SK-N-SH (cell line): ENCODE results near the gene ANK2. TPM values are rescaled to one million over a fixed set of nuclear protein-coding genes. Genes with fewer than 3 reads are reported as not detected.

Experiments used
- CTCF ChIA-PET: fragments of 300-600, 350-600 bp; formaldehyde crosslinking; extraction: SDS; loops from one replicate; lab custom pipeline; 2021; lab: Yijun Ruan, JAX
- POLR2A ChIA-PET: fragments of 350-600 bp; sonication (Branson Sonifier 250); formaldehyde crosslinking; extraction: SDS; loops from one replicate; lab custom pipeline; 2020; ENCODE audit warnings: antibody characterized with exemption, inconsistent platforms; lab: Yijun Ruan, JAX
- DNase-seq: peaks from one replicate; pipeline ENCODE4 v3.0.0; 2012
- H2AFZ ChIP-seq: fragments of 200-600 bp; sonication (generic); 2 replicates; pipeline ENCODE4 v1.8.1; 2016; ENCODE audit warnings: antibody characterized with exemption, mild to moderate bottlenecking, low read depth
- H3F3A ChIP-seq: fragments of 200-600 bp; sonication (generic); replicated peaks from 2 replicates; pipeline ENCODE3; 2016; ENCODE audit warnings: antibody characterized with exemption, mild to moderate bottlenecking; ENCODE audit not compliant: insufficient read depth
- H3K27ac ChIP-seq, 2 experiments: fragments of 200-500 bp in 1 of 2; fragments of 200-600 bp in 1 of 2; sonication (Bioruptor generic) in 1 of 2; sonication (generic), shearing (Covaris generic) in 1 of 2; 2 replicates each; pipeline versions ENCODE4 v1.5.1 to v1.6.1; 2014 to 2016; ENCODE audit warnings: low read depth in 2 of 2, inconsistent platforms in 1 of 2, low read length in 1 of 2, mild to moderate bottlenecking in 1 of 2, mixed read lengths in 1 of 2
- H3K27me3 ChIP-seq: fragments of 200-600 bp; sonication (generic), shearing (Covaris generic); 2 replicates; pipeline ENCODE4 v1.6.1; 2016; ENCODE audit warnings: mixed run types; ENCODE audit not compliant: insufficient read depth
- H3K36me3 ChIP-seq, 2 experiments: fragments of 200-500 bp in 1 of 2; fragments of 200-600 bp in 1 of 2; sonication (Bioruptor generic) in 1 of 2; sonication (generic) in 1 of 2; replicated peaks in 1 of 2; 2 replicates each; pipeline versions ENCODE3 to v1.5.1; 2014 to 2016; ENCODE audit warnings: low read length in 1 of 2, mild to moderate bottlenecking in 1 of 2; ENCODE audit not compliant: insufficient read depth in 2 of 2, control insufficient read depth in 1 of 2
- H3K4me1 ChIP-seq, 2 experiments: fragments of 200-500 bp in 1 of 2; fragments of 200-600 bp in 1 of 2; sonication (Bioruptor generic) in 1 of 2; sonication (generic), shearing (Covaris generic) in 1 of 2; 2 replicates each; pipeline versions ENCODE4 v1.5.1 to v1.6.1; 2014 to 2016; ENCODE audit warnings: low read depth in 1 of 2, low read length in 1 of 2, mixed run types in 1 of 2; ENCODE audit not compliant: insufficient read depth in 2 of 2, control insufficient read depth in 1 of 2
- H3K4me2 ChIP-seq: fragments of 200-600 bp; sonication (generic), shearing (Covaris generic); 2 replicates; pipeline ENCODE4 v1.6.1; 2017; ENCODE audit warnings: mixed run types
- H3K4me3 ChIP-seq, 2 experiments: fragments of 200-500 bp in 1 of 2; fragments of 200-600 bp in 1 of 2; sonication (Bioruptor generic) in 1 of 2; sonication (generic), shearing (Covaris generic) in 1 of 2; 2 replicates each; pipeline versions ENCODE4 v1.5.1 to v1.8.1; 2014 to 2016; ENCODE audit warnings: low read depth in 2 of 2, inconsistent platforms in 1 of 2, low read length in 1 of 2, mild to moderate bottlenecking in 1 of 2, mixed read lengths in 1 of 2, moderate library complexity in 1 of 2
- H3K79me2 ChIP-seq: fragments of 200-600 bp; sonication (generic); 2 replicates; pipeline ENCODE4 v1.8.1; 2017; ENCODE audit warnings: mild to moderate bottlenecking; ENCODE audit not compliant: insufficient read depth
- H3K9ac ChIP-seq: fragments of 200-600 bp; sonication (generic); 2 replicates; pipeline ENCODE4 v1.6.1; 2017; ENCODE audit warnings: mixed run types
- H3K9me2 ChIP-seq: fragments of 200-600 bp; sonication (generic); 2 replicates; pipeline ENCODE4 v1.6.1; 2017; ENCODE audit warnings: mixed run types
- H3K9me3 ChIP-seq: fragments of 200-600 bp; sonication (generic); 2 replicates; pipeline ENCODE4 v1.6.1; 2017; ENCODE audit warnings: mixed run types, mild to moderate bottlenecking, moderate library complexity
- H4K20me1 ChIP-seq: fragments of 200-600 bp; sonication (generic); 2 replicates; pipeline ENCODE4 v1.6.1; 2017; ENCODE audit warnings: mild to moderate bottlenecking, mixed run types; ENCODE audit not compliant: insufficient read depth
- CHD2 ChIP-seq: fragments of 150-350 bp; IDR thresholded peaks from 2 replicates; pipeline ENCODE4 v1.6.1; 2018; ENCODE audit warnings: low read length; ENCODE audit not compliant: partially characterized antibody
- EZH2phosphoT487 ChIP-seq: fragments of 200-600 bp; sonication (generic); IDR thresholded peaks from 2 replicates; pipeline ENCODE4 v1.6.1; 2017; ENCODE audit warnings: low read depth, mixed run types, mild to moderate bottlenecking, antibody characterized with exemption, moderate library complexity, borderline replicate concordance
- FOXM1 ChIP-seq: IDR thresholded peaks from 2 replicates; pipeline ENCODE4 v1.4.0; 2012; ENCODE audit warnings: low read depth, mild to moderate bottlenecking
- JUND ChIP-seq: IDR thresholded peaks from 2 replicates; pipeline ENCODE4 v1.4.0; 2012
- RAD21 ChIP-seq: IDR thresholded peaks from 2 replicates; pipeline ENCODE4 v1.6.1; 2012; ENCODE audit warnings: mild to moderate bottlenecking, low read length
- RXRA ChIP-seq: IDR thresholded peaks from 2 replicates; pipeline ENCODE4 v1.4.0; 2012; ENCODE audit warnings: low read depth, mild to moderate bottlenecking, borderline replicate concordance
- TAF1 ChIP-seq: IDR thresholded peaks from 2 replicates; pipeline ENCODE4 v1.6.1; 2012; ENCODE audit warnings: low read depth, mild to moderate bottlenecking, low read length, moderate library complexity, borderline replicate concordance
- WGBS: methylation state at CpG from one replicate; pipeline ENCODE4 v1.1.6; 2017; ENCODE audit warnings: low lambda C conversion rate; 5-methylcytosine and 5-hydroxymethylcytosine counted together
- polyA plus RNA-seq, 3 experiments: library from polyadenylated mRNA; depleted of rRNA; stranded (reverse); fragments of >200 nt; gene quantifications; 2 replicates each; pipeline ENCODE4 v1.2.3, GENCODE V29; 2012
- TF ChIP-seq, protein P1 (sequence below): IDR thresholded peaks from 2 replicates; pipeline ENCODE4 v1.4.0; 2012; ENCODE audit warnings: low read depth, borderline replicate concordance
- TF ChIP-seq, protein P2 (sequence below): IDR thresholded peaks from 2 replicates; pipeline ENCODE4 v1.6.1; 2012; ENCODE audit warnings: mild to moderate bottlenecking, low read depth, low read length, moderate library complexity
- TF ChIP-seq, protein P3 (sequence below): fragments of 200-600 bp; sonication (generic); IDR thresholded peaks from 2 replicates; pipeline ENCODE4 v1.6.1; 2017; ENCODE audit warnings: antibody characterized with exemption, mild to moderate bottlenecking, moderate library complexity

The ANK2 gene
- polyA plus RNA-seq, 1 of the 3 experiments (the other 2 are of a cell fraction), result 0.69 TPM

- Histone ChIP-seq H3K4me3 (no peak overlapping the region), H3K36me3 (no peaks in the 10 kb centered on the region), H3F3A (no peaks in the 10 kb centered on the region), H2AFZ (no peak overlapping the region)
- no peak for DNase-seq
- 72% methylated on average over 2 of the region's 2 CpGs for WGBS
- TF ChIP-seq, protein P1, sequence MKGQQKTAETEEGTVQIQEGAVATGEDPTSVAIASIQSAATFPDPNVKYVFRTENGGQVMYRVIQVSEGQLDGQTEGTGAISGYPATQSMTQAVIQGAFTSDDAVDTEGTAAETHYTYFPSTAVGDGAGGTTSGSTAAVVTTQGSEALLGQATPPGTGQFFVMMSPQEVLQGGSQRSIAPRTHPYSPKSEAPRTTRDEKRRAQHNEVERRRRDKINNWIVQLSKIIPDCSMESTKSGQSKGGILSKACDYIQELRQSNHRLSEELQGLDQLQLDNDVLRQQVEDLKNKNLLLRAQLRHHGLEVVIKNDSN, result no peak
- TF ChIP-seq, all 33 proteins: peak for 0
- Histone ChIP-seq H3K79me2 (no peaks in the 10 kb centered on the region), H3K4me1 (peaks cover 0 to 22% of the 10 kb centered on the region in 2 experiments; a peak in 2 of 4 replicates), H3K27ac (no peak overlapping the region), H3K9ac (no peak overlapping the region), H4K20me1 (no peaks in the 10 kb centered on the region), H3K9me3 (no peaks in the 10 kb centered on the region), H3K27me3 (no peaks in the 10 kb centered on the region), H3K9me2 (no peaks in the 10 kb centered on the region), H3K4me2 (no peak overlapping the region)
- ChIA-PET POLR2A (no interaction called here), CTCF (no interaction called here)
These were observed 40.7 kb upstream of the ANK2 start for GRCh38 chr4:113008716-113009115.

- H3K4me2 ChIP-seq, result no peak overlapping the region
- ChIA-PET CTCF (no interaction called here), POLR2A (no interaction called here)
- no peaks in the 10 kb centered on the region for H3K9me2 ChIP-seq
- H3K27me3 ChIP-seq, result no peaks in the 10 kb centered on the region
- H3K4me1 ChIP-seq, result peaks cover 0 to 22% of the 10 kb centered on the region in 2 experiments; a peak in 2 of 4 replicates
- no peak overlapping the region for H3K4me3 ChIP-seq
- H3F3A ChIP-seq, result no peaks in the 10 kb centered on the region
- no peaks in the 10 kb centered on the region for H4K20me1 ChIP-seq
- H3K9me3 ChIP-seq, result no peaks in the 10 kb centered on the region
- H3K79me2 ChIP-seq, result no peaks in the 10 kb centered on the region
- H3K27ac ChIP-seq, result no peak overlapping the region
- no peak overlapping the region for H2AFZ ChIP-seq
- TF ChIP-seq, protein P2, sequence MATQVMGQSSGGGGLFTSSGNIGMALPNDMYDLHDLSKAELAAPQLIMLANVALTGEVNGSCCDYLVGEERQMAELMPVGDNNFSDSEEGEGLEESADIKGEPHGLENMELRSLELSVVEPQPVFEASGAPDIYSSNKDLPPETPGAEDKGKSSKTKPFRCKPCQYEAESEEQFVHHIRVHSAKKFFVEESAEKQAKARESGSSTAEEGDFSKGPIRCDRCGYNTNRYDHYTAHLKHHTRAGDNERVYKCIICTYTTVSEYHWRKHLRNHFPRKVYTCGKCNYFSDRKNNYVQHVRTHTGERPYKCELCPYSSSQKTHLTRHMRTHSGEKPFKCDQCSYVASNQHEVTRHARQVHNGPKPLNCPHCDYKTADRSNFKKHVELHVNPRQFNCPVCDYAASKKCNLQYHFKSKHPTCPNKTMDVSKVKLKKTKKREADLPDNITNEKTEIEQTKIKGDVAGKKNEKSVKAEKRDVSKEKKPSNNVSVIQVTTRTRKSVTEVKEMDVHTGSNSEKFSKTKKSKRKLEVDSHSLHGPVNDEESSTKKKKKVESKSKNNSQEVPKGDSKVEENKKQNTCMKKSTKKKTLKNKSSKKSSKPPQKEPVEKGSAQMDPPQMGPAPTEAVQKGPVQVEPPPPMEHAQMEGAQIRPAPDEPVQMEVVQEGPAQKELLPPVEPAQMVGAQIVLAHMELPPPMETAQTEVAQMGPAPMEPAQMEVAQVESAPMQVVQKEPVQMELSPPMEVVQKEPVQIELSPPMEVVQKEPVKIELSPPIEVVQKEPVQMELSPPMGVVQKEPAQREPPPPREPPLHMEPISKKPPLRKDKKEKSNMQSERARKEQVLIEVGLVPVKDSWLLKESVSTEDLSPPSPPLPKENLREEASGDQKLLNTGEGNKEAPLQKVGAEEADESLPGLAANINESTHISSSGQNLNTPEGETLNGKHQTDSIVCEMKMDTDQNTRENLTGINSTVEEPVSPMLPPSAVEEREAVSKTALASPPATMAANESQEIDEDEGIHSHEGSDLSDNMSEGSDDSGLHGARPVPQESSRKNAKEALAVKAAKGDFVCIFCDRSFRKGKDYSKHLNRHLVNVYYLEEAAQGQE, result no peak
- TF ChIP-seq, protein P1, result no peak
- TF ChIP-seq TAF1 (no peak), JUND (no peak), CHD2 (no peak), RXRA (no peak), FOXM1 (no peak), EZH2phosphoT487 (no peak), RAD21 (no peak)
- TF ChIP-seq, protein P3, sequence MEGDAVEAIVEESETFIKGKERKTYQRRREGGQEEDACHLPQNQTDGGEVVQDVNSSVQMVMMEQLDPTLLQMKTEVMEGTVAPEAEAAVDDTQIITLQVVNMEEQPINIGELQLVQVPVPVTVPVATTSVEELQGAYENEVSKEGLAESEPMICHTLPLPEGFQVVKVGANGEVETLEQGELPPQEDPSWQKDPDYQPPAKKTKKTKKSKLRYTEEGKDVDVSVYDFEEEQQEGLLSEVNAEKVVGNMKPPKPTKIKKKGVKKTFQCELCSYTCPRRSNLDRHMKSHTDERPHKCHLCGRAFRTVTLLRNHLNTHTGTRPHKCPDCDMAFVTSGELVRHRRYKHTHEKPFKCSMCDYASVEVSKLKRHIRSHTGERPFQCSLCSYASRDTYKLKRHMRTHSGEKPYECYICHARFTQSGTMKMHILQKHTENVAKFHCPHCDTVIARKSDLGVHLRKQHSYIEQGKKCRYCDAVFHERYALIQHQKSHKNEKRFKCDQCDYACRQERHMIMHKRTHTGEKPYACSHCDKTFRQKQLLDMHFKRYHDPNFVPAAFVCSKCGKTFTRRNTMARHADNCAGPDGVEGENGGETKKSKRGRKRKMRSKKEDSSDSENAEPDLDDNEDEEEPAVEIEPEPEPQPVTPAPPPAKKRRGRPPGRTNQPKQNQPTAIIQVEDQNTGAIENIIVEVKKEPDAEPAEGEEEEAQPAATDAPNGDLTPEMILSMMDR, result no peak
- 68% methylated on average over 2 of the region's 2 CpGs for WGBS
- no peak for DNase-seq
- H3K9ac ChIP-seq, result no peak overlapping the region
- H3K36me3 ChIP-seq, result no peaks in the 10 kb centered on the region
These were observed 40.0 kb upstream of the ANK2 start for GRCh38 chr4:113009461-113009860.
